ENCODE measurements around the gene REPIN1.

DNA sequence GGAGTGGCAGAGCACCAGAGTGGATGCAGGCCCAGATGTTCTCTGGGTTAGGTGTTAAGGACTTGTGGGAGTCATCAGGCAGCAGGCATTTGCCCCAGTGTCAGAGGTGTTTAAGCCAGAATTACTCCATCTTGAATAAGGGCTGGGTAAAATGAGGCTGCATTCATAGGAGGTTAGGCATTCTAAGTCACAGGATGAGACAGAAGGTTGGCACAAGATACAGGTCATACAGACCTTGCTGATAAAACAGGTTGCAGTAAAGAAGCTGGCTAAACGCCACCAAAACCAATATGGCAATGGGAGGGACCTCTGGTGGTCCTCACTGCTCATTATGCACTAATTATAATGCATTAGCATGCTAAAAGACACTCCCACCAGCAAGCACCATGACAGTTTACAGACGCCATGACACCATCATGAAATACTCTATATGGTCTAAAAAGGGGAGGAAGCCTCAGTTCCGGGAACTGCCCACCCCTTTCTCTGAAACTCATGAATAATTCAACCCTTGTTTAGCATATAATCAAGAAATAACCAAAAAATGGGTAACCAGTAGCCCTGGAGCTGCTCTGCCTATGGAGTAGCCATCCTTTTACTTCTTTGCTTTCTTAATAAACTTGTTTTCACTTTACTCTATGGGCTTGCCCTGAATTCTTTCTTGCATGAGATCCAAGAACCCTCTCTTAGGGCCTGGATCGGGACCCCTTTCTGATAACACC is 46.3 kb upstream of the REPIN1 start:
- TF ChIP-seq, protein P1, sequence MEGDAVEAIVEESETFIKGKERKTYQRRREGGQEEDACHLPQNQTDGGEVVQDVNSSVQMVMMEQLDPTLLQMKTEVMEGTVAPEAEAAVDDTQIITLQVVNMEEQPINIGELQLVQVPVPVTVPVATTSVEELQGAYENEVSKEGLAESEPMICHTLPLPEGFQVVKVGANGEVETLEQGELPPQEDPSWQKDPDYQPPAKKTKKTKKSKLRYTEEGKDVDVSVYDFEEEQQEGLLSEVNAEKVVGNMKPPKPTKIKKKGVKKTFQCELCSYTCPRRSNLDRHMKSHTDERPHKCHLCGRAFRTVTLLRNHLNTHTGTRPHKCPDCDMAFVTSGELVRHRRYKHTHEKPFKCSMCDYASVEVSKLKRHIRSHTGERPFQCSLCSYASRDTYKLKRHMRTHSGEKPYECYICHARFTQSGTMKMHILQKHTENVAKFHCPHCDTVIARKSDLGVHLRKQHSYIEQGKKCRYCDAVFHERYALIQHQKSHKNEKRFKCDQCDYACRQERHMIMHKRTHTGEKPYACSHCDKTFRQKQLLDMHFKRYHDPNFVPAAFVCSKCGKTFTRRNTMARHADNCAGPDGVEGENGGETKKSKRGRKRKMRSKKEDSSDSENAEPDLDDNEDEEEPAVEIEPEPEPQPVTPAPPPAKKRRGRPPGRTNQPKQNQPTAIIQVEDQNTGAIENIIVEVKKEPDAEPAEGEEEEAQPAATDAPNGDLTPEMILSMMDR (IDR thresholded peaks at IDR 0.05 in 4 of 5, conservative IDR thresholded peaks at IDR 0.05 in 1 of 5): no peak
- TF ChIP-seq POLR2A (IDR thresholded peaks at IDR 0.05): no peak

All from gastrocnemius medialis (tissue), 4 donors.